ENCODE measurements around the gene IGFBP4. TPM values are rescaled to one million over a fixed set of nuclear protein-coding genes. Genes with fewer than 3 reads are reported as not detected.

The IGFBP4 gene
- total and polyA plus RNA-seq, 10 of the 15 experiments (the other 5 are each of a cell fraction or from before 2014, with no cell fraction given) = 2.4 to 22.3 (median 6.6) TPM

DNA sequence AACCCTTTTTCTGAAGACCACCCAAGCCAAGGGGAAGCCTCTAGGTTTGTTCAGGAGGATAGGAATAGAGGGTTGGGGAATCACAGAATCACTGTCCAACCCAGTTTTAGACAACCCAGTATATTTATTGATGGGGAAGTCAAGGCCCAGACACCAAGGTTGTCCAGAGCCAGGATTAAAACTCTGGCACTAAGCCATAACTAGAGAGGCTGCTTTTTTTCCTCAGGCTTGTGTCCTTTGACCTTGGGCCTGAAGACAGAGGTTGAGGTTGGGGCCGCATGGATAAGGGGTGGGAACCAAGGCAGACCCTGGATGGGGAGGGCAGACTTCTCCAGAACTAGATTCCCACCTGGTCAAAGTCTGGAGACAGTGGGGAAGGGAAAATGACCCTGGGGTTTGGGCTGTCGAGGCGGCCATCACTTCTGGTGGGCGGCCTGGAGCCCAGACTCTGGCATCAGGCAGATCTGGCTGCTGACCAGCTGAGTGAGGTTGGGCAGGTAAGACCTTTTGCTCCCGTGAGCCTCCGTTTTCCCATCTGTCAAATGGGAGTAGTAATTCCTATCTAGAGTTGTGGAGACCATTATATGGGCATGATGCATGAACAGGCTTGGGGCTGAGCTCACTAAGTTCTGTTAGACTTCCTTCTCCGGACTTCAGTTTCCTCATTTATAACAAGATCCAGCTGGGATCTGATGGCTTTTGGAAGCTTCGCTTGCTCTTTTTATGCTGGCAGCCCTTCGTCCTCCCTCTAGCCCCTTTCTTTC, 17.9 kb downstream of the IGFBP4 start (continued):
- TF ChIP-seq E4F1 (IDR thresholded peaks at IDR 0.05; ENCODE audit: borderline replicate concordance, partially characterized antibody) = no peak
- TF ChIP-seq LARP7 (IDR thresholded peaks at IDR 0.05) = no peak
- TF ChIP-seq MTA2 (IDR thresholded peaks at IDR 0.05; ENCODE audit: low read depth) = no peak
- TF ChIP-seq RB1 (IDR thresholded peaks at IDR 0.05; ENCODE audit: borderline replicate concordance) = no peak
- TF ChIP-seq CREB1 (IDR thresholded peaks at IDR 0.05; ENCODE audit: low read depth) = no peak
- TF ChIP-seq HDAC6 (IDR thresholded peaks at IDR 0.05; ENCODE audit: unreplicated experiment) = no peak
- no peak for TF ChIP-seq POU2F2 (IDR thresholded peaks at IDR 0.05; ENCODE audit: borderline replicate concordance, low read depth, low read length)
- no peak for TF ChIP-seq ZNF24 (IDR thresholded peaks at IDR 0.05)

- CTCF ChIA-PET = interaction anchor here (0.8 kb wide), 1 partner anchor 15 kb away, joined by 3 read pairs; no protein-coding TSS in a partner anchor
Measured at GRCh38 chr17:40461732-40462342, 18.6 kb downstream of the IGFBP4 start.

More at GRCh38 chr17:40461732-40462342, 18.6 kb downstream of the IGFBP4 start:
- no peaks in the 10 kb centered on the region for H3K36me3 ChIP-seq (ENCODE audit: control insufficient read depth in 2 of 2, insufficient read depth in 2 of 2, low read length in 1 of 2)
- H4K20me1 ChIP-seq (ENCODE audit: control insufficient read depth, insufficient read depth) = no peaks in the 10 kb centered on the region
- no peak overlapping the region for H3K27ac ChIP-seq (ENCODE audit: control insufficient read depth, insufficient read depth)
- no peak overlapping the region for H3K9ac ChIP-seq (ENCODE audit: control insufficient read depth, insufficient read depth, low read length)
- no peaks in the 10 kb centered on the region; a peak in 1 of 4 replicates for H3K27me3 ChIP-seq (replicated peaks in 1 of 2; ENCODE audit: control insufficient read depth in 2 of 2, insufficient read depth in 2 of 2, low read length in 1 of 2)
- intact Hi-C loops (cut with micrococcal nuclease; ENCODE audit: unreplicated experiment) = no loop called here
- no peaks in the 10 kb centered on the region for H3K4me1 ChIP-seq (ENCODE audit: control insufficient read depth, insufficient read depth, low read length)
- H3K4me3 ChIP-seq = no peak overlapping the region
- no peak for TF ChIP-seq ZBTB33 (IDR thresholded peaks at IDR 0.05)
- TF ChIP-seq NFYA (IDR thresholded peaks at IDR 0.05; ENCODE audit: borderline replicate concordance, low read depth, low read length) = no peak
- TF ChIP-seq RELB (IDR thresholded peaks at IDR 0.05; ENCODE audit: low read depth) = no peak
- TF ChIP-seq TBL1XR1 (IDR thresholded peaks at IDR 0.05; ENCODE audit: low read depth, low read length) = no peak
- no peak for TF ChIP-seq PAX5 (IDR thresholded peaks at IDR 0.05; ENCODE audit: borderline replicate concordance, low read depth, low read length)
- no peaks in the 10 kb centered on the region for H3K79me2 ChIP-seq (ENCODE audit: control insufficient read depth, insufficient read depth, low read length)
- RAD21 ChIA-PET (ENCODE audit: unreplicated experiment) = no interaction called here
- no peak overlapping the region for H2AFZ ChIP-seq (ENCODE audit: control insufficient read depth, low read depth, low read length)
- ATAC-seq (no peak), FAIRE-seq (no peak), DNase-seq (ENCODE audit: low read depth, low spot score) (no peak)
- in situ Hi-C loops (cut with MboI) = no loop called here
- H3K9me3 ChIP-seq (replicated peaks; ENCODE audit: control insufficient read depth, insufficient read depth, low read length) = no peaks in the 10 kb centered on the region
- WGBS (ENCODE audit: insufficient coverage, insufficient replicate concordance, low lambda C conversion rate, missing lambda C conversion rate) = 12% methylated on average over 12 of the region's 12 CpGs
- BruUV-seq (replicated peaks) = no TSS peak
- SMC1A ChIA-PET (ENCODE audit: uncharacterized antibody, unreplicated experiment) = no interaction called here
- POLR2A ChIA-PET = no interaction called here
- no peak overlapping the region for H3K4me2 ChIP-seq (ENCODE audit: control insufficient read depth, insufficient read depth)
